HG03025 (cell line): Measurements from ENCODE around the gene ARHGAP25.

Source experiments
- ATAC-seq: cut with Tn5 transposase; IDR thresholded peaks from one replicate; pipeline ENCODE4 v1.9.1; 2021; ENCODE audit warnings: mild to moderate bottlenecking, moderate library complexity; ENCODE audit not compliant: unreplicated experiment, low FRiP score

ARHGAP25 gene

GRCh38 chr2:68825866-68826265 lies 91.3 kb downstream of the ARHGAP25 start:
- ATAC-seq = no peak

GRCh38 chr2:68827666-68828065 lies 93.1 kb downstream of the ARHGAP25 start:
- ATAC-seq = no peak

DNA sequence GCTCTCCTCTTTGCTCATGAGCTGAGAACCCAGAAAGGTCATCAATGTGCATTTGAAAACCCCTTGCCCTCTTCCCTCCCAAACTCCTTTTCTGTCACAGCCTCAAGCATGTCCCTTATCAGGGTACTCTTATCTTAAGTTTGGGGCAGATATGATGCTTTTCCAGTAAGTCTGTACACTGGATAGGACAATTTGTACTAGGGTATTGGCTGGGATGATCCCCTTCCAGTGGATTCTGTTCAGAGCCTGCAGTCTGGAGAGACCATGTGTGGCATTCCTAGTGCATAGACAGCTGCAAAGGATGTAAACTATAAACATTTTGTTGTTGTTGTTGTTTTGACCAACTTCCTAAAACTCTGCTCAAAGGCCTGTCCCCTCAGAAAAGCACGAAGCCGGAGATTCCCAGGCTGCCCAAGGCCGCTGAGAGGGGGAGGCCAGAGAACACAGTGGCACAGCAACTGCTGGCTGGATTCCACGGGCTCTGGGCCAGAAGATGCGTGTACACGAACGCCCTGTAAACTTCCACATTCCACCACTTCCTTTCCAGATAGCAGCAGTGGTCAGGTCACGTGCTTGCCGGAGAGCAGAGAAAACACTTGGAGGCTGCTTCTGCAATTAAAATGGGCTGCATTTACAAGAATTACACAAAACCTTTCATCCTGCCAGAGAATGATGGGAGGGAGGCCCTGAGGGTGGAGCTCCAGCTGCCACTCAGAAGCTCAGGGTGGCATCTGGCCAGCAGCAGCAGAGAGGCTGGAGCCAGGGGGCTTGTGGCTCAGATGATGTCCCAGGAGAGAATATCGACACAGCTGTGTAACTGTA lies 94.5 kb downstream of the ARHGAP25 start:
- no peak for ATAC-seq

- no peak for ATAC-seq
These were observed 95.1 kb downstream of the ARHGAP25 start for GRCh38 chr2:68829749-68830148.

DNA sequence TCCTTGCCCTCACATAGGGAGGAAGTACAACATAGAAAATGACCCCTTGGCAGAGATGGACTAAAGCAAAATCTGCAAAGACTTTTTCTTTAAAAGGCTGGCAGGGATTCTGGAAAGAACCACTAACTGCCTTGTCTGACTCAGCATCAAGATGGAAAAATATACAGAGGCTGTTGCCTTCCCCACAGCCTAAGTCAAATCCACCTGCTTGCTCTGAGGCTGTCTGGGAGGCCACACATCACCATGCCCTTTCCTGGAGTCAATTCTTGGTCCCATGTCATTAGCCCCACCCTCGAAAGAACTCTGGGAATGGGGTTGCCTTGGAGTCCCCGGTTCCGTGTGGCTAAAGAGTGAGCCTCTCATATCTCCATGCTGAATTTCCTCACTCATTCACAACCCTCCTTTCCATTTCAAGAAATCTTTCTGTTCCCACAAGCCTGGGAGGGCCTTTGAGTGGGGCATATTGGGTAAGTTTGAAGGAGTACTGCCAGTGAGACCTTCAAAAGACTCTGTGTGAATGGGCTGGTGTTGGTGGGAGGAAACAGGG lies 97.1 kb downstream of the ARHGAP25 start:
- ATAC-seq = no peak

- peak; percentile 57 for ATAC-seq
These were observed 97.7 kb downstream of the ARHGAP25 start for GRCh38 chr2:68832233-68832869.

GRCh38 chr2:68833162-68833561 lies 98.6 kb downstream of the ARHGAP25 start:
- no peak for ATAC-seq

DNA sequence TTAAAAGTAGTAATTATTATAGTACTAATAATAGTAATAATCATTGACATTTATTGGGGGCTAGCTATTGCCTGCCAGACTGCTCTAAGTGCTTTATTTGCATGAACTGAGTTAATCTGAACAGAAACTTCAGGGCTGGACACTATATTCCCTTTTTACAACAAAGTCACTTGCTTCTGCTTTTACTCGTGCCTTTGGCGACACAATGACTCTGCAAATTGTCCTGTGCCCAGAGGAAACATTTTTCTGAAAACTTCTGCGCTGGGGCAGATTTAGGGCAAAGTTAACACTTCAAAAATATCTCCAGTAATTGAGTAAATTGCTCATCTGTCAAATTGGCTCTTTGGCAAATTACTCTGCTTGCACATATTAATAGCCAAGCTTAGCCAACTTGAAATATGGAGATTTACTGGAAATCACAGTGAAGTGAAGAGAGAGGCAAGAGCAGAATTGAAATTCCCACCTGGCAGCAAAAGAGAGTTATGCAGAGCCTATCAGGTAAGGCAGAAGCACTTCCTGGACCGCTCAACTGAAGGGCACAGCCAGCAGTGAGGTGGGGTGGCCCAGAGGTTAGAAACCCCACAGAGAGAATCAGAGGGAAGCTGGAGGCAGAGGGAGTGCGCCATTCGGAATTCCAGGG lies 100.2 kb downstream of the ARHGAP25 start:
- no peak for ATAC-seq

DNA sequence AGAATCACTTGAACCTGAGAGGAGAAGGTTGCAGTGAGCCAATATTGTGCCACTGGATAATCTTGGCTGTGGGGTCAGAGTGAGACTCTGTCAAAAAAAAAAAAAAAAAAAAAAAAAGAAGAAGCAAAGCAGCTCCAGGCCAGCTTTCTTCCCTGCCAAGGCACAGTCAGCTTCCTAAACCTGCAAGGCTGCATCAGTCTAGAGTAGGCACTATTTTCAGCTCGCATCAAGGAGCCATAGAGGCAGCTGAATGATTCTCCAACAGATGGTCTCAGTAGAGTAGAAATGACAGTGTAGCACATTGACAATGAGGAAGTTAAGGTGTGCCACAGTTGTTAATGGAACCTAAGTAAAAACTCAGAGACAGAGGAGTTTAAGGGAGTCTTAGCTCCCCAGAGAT lies 101.0 kb downstream of the ARHGAP25 start:
- no peak for ATAC-seq

- ATAC-seq = no peak
These were observed 102.7 kb downstream of the ARHGAP25 start for GRCh38 chr2:68837164-68837860.

DNA sequence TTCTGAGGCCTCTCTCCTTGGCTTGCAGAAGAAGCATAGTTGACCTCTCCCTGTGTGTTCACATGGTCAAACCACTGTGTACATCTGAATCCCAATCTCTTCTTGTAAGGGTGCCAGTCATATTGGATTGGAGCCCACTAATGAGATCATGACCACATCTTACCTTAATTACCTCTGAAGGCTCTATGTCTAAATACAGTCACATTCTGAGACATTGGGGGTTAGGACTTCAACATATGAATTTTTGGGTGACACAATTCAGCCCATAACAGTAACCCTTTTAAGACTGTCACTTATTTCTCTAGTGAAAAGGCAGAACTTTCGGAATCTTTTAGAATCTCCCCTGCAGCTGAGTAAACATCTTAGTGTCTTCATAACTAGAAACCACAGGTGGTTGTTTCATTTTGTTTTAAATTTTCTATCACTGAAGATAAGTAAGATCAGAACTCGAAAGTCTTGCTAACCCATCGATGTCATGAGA lies 103.3 kb downstream of the ARHGAP25 start:
- peak; percentile 61 for ATAC-seq

GRCh38 chr2:68838641-68839040 lies 104.0 kb downstream of the ARHGAP25 start:
- ATAC-seq = no peak

DNA sequence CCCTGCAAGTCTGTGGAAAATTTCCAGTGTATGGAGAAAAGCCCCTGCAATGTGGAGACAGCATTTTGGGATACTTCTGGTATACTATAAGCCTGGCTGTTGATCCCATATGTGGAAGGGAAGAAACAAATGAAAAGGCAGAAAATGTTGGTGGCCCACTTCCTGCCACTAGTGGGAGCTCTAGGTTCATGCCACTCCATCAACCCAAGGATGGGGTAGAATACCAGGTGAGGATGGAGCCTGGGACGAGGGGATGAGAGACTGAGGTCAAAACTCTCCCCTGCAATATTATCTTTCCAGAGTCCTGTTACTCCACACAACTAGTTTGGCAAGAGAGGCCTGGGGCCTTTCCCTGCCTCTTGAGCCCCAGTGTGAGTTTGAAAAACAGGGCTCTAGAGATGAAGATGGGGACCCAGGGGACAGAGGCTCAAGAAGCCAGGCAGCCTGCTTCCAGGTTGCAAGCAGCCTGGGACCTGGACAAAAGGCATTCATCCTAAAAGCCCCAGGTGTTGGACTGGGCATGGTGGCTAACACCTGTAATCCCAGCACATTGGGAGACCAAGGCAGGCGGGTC lies 104.7 kb downstream of the ARHGAP25 start:
- no peak for ATAC-seq

DNA sequence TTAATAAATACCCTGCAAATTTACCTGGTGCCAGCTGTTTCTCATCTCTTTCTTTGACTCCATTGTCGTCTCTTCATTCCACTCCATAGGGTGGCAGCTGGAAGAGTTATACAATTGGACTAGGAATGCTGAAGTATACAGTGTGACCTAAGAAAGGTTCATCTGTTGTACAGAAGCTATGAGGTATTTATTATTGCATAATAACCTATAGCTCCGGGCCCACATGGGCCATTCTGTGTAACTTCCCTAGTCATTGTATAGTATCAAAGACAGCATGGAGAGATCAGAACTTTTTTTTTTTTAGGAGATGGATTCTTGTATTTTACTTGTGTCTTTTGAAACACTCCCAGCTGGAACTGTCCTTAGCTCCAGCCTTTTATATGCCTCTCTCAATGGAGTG lies 110.4 kb downstream of the ARHGAP25 start:
- ATAC-seq = no peak

GRCh38 chr2:68846091-68846490 lies 111.5 kb downstream of the ARHGAP25 start:
- no peak for ATAC-seq

- no peak for ATAC-seq
These were observed 113.1 kb downstream of the ARHGAP25 start for GRCh38 chr2:68847751-68848150.

DNA sequence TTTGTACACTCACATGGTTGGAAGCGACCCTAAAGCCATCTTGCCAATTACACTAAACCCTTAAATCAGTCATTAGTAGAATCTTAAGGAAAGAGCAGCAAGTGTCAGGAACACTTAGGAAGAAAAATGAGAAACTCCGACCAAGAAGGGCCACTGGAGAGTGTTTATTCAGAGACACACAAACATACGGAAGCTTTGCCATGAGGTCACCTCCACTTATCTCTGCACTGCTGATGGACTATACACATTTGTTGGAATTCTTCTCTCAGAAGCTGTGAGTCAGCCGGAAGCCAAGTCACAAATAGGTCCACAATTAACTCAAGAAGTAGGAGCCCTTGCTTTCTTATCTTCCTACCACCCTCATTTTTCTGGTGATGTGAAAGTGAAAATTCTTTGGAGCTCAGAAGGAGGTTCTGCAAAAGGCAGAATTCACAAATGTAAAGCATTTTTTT lies 115.0 kb downstream of the ARHGAP25 start:
- ATAC-seq = no peak

- ATAC-seq = no peak
These were observed 115.9 kb downstream of the ARHGAP25 start for GRCh38 chr2:68850524-68850923.

GRCh38 chr2:68853035-68853434 lies 118.4 kb downstream of the ARHGAP25 start:
- no peak for ATAC-seq

DNA sequence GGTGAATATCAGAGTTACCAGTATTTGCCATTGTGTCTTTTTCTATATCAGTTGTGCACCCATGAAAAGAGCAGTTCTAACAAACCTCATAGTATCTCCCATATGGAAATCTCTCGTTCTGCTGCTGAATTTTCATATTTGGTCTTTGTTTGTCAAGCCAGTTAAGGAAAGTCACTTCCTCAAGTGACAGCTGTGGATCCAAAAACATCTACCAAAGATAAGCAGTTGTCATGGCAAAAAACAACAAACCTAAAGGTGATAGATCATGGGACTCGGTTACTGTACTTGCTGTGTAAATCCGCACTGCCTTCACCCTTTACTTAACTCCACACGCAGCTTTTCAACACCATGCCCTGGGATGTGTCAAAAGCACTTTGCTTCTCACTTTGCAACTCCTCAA lies 119.3 kb downstream of the ARHGAP25 start:
- no peak for ATAC-seq
